K562 (cell line): ENCODE measurements around the gene PDZRN3. TPM values are rescaled to one million over a fixed set of nuclear protein-coding genes. Genes with fewer than 3 reads are reported as not detected.
"Not testable (repeated sequence)": the region's sequence is repeated elsewhere in the genome, so short reads cannot be mapped to it uniquely, and the experiment has no call there.

ENCODE experiments used
- ATAC-seq: fragments of 200-7000 bp; cut with Tn5 transposase; 3 replicates; pipeline ENCODE4 v1.9.1; 2020; ENCODE audit warnings: moderate library complexity
- BruUV-seq: library from RNA; stranded (reverse); fragments of 400-500 nt; replicated peaks from 2 replicates; lab custom pipeline; 2021; lab: Mats Ljungman, UMichigan
- CTCF ChIA-PET: fragments of 300-600 bp; formaldehyde crosslinking; extraction: SDS; loops from one replicate; lab custom pipeline; 2021; ENCODE audit warnings: low intra/inter-chr PET ratio; lab: Yijun Ruan, JAX
- POLR2A ChIA-PET: fragments of 300-600, 350-650 bp; sonication (Branson Sonifier 250); formaldehyde crosslinking; extraction: SDS; loops from one replicate; lab custom pipeline; 2021; ENCODE audit warnings: antibody characterized with exemption, inconsistent platforms; lab: Yijun Ruan, JAX
- DNase-seq, 4 experiments: peaks; one replicate each; pipeline versions ENCODE4 v3.0.0 to v3.0.0-alpha.2; 2011 to 2018; ENCODE audit warnings: low spot score in 3 of 4, mixed read lengths in 3 of 4; ENCODE audit errors: extremely low read depth in 1 of 4
- FAIRE-seq: peaks from 2 replicates; lab custom pipeline; 2011; peaks lifted over from hg19 to GRCh38; lab: Jason Lieb, UNC
- H2AFZ ChIP-seq: 2 replicates; pipeline ENCODE4 v1.6.0; 2011; ENCODE audit warnings: low read depth, low read length, control low read depth, inconsistent platforms
- H3K27ac ChIP-seq: fragments of 200-600 bp; 3 replicates; pipeline ENCODE4 v1.8.0; 2011; ENCODE audit warnings: low read depth, mild to moderate bottlenecking, control low read depth, inconsistent platforms, low read length, moderate library complexity, mixed read lengths; ENCODE audit errors: extremely low read depth
- H3K27me3 ChIP-seq, 2 experiments: fragments of 300-600 bp in 1 of 2; 2 replicates in 1 of 2; 3 replicates in 1 of 2; pipeline versions ENCODE4 v1.6.0 to v1.8.0; 2011; ENCODE audit warnings: inconsistent platforms in 2 of 2, low read length in 2 of 2, mild to moderate bottlenecking in 1 of 2, mixed read lengths in 1 of 2, moderate library complexity in 1 of 2; ENCODE audit not compliant: control insufficient read depth in 2 of 2, insufficient read depth in 2 of 2
- H3K36me3 ChIP-seq: fragments of 300-600 bp; 3 replicates; pipeline ENCODE4 v1.8.0; 2011; ENCODE audit warnings: mild to moderate bottlenecking, low read length, inconsistent platforms; ENCODE audit not compliant: control insufficient read depth, insufficient read depth
- H3K4me1 ChIP-seq, 2 experiments: fragments of 200-600 bp in 1 of 2; replicated peaks in 1 of 2; 2 replicates in 1 of 2; 3 replicates in 1 of 2; pipeline versions ENCODE4 v1.5.1 to v1.8.0; 2011; ENCODE audit warnings: inconsistent platforms in 2 of 2, low read length in 2 of 2, mild to moderate bottlenecking in 1 of 2, mixed read lengths in 1 of 2, moderate library complexity in 1 of 2; ENCODE audit not compliant: control insufficient read depth in 2 of 2, insufficient read depth in 2 of 2
- H3K4me2 ChIP-seq: 2 replicates; pipeline ENCODE4 v1.6.1; 2011; ENCODE audit warnings: low read length, control low read depth, inconsistent platforms, mixed read lengths; ENCODE audit not compliant: insufficient read depth
- H3K4me3 ChIP-seq: fragments of 200-600 bp; sonication (generic), shearing (Covaris generic); 2 replicates; pipeline ENCODE4 v1.5.1; 2016; ENCODE audit warnings: control low read depth, inconsistent platforms
- H3K79me2 ChIP-seq: fragments of 200-600 bp; 3 replicates; pipeline ENCODE4 v1.8.0; 2011; ENCODE audit warnings: low read length, inconsistent platforms; ENCODE audit not compliant: control insufficient read depth, insufficient read depth
- H3K9ac ChIP-seq, 2 experiments: 2 replicates each; pipeline versions ENCODE4 v1.6.0 to v1.6.1; 2011; ENCODE audit warnings: low read depth in 2 of 2, low read length in 2 of 2, control low read depth in 1 of 2, inconsistent platforms in 1 of 2, mild to moderate bottlenecking in 1 of 2, mixed read lengths in 1 of 2; ENCODE audit not compliant: insufficient read depth in 1 of 2
- H3K9me1 ChIP-seq: one replicate; pipeline ENCODE4 v1.6.0; 2011; ENCODE audit warnings: inconsistent platforms, mild to moderate bottlenecking, low read length, moderate library complexity; ENCODE audit not compliant: control insufficient read depth, insufficient read depth
- H3K9me3 ChIP-seq: replicated peaks from 2 replicates; pipeline ENCODE4 v1.5.1; 2011; ENCODE audit warnings: low read depth, low read length, inconsistent platforms; ENCODE audit not compliant: control insufficient read depth, insufficient read depth
- H4K20me1 ChIP-seq: replicated peaks from 2 replicates; pipeline ENCODE4 v1.6.1; 2011; ENCODE audit warnings: low read length, inconsistent platforms, mixed read lengths; ENCODE audit not compliant: control insufficient read depth, insufficient read depth
- MAZ ChIP-seq, 2 experiments: fragments of 450-650 bp in 1 of 2; sonication (generic) in 1 of 2; formaldehyde crosslinking; IDR thresholded peaks in 1 of 2; conservative IDR thresholded peaks in 1 of 2; 2 replicates each; pipeline versions ENCODE4 v1.4.0 to v1.5.0; 2020; ENCODE audit warnings: mild to moderate bottlenecking in 1 of 2, missing genetic modification reagents in 1 of 2
- ZNF436 ChIP-seq: fragments of 250-450, 450-650 bp; sonication (Bioruptor Pico); formaldehyde crosslinking; IDR thresholded peaks from 2 replicates; pipeline ENCODE4 v1.7.0; 2020; ENCODE audit warnings: mild to moderate bottlenecking
- WGBS: fragments of 100-300 bp; shearing (Covaris generic); methylation state at CpG from one replicate; pipeline ENCODE4 v1.1.6; 2016; ENCODE audit warnings: low coverage, mixed read lengths; ENCODE audit not compliant: insufficient coverage; ENCODE audit errors: missing lambda C conversion rate; 5-methylcytosine and 5-hydroxymethylcytosine counted together
- in situ Hi-C: fragments of 300-500 bp; cut with MboI; formaldehyde crosslinking; loops from 4 replicates; pipeline ENCODE4 v1.15.0; 2018; ENCODE audit warnings: inconsistent platforms, mixed read lengths
- intact Hi-C: fragments of 100-400 bp; cut with micrococcal nuclease; formaldehyde crosslinking; loops from 2 replicates; pipeline ENCODE4 v1.14.2; 2022
- polyA plus RNA-seq, 8 experiments: library from polyadenylated mRNA; depleted of rRNA in 4 of 8; stranded (reverse) in 5 of 8; unstranded in 3 of 8; fragments of >200 nt; fragmentation: Nextera tagmentation in 2 of 8; fragmentation: Illumina TruSeq in 1 of 8; extraction: Ambion mirVana in 2 of 8; extraction: Trizol in 1 of 8; gene quantifications; 2 replicates each; pipeline versions ENCODE4 v1.2.1 to v1.2.3, GENCODE V29; 2011 to 2014; ENCODE audit warnings: inconsistent platforms in 1 of 8, missing spikeins in 1 of 8
- total RNA-seq, 7 experiments: library from RNA; depleted of rRNA in 6 of 7; stranded (reverse); fragments of >200 nt in 6 of 7; fragmentation: Illumina TruSeq in 2 of 7; extraction: Trizol in 2 of 7; gene quantifications; 2 replicates each; pipeline versions ENCODE4 v1.2.1 to v1.2.3, GENCODE V29; 2011 to 2021; ENCODE audit warnings: low replicate concordance in 1 of 7

The PDZRN3 gene
- total and polyA plus RNA-seq, 9 of the 15 experiments (the other 6 are each of a cell fraction or from before 2014, with no cell fraction given), result 0.16 TPM; not detected in 8

DNA sequence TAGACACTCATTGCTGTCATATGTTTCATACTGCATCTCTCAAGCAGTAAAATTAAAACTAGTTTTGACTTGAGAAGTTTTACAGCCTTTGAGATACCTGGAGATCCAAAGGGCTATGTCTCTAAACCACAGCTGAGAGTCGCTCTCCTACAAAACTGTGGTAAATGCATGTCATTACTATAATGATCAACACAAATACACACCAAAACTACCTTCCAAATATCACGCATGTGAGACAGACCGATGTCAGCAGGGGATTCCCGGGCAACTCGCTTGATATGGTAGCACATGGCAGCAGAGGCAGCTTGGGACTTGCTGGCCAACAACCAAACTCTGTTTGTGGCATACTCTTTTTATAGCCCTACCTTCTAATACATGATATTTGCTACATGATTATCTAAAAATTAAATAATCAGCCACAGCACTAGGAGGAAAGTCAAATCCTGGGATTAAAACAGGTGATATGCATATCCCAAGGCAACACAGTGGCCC is 56.3 kb downstream of the PDZRN3 start:
- CTCF ChIA-PET, result no interaction called here
- intact Hi-C loops (no loop called here), in situ Hi-C loops (no loop called here)
- Histone ChIP-seq H4K20me1 (no peaks in the 10 kb centered on the region), H3K36me3 (no peaks in the 10 kb centered on the region), H3K9me3 (no peaks in the 10 kb centered on the region), H3K27me3 (no peaks in the 10 kb centered on the region), H3K4me3 (no peak overlapping the region), H3K4me2 (no peak overlapping the region), H3K9me1 (no peaks in the 10 kb centered on the region), H3K27ac (no peak overlapping the region), H3K79me2 (no peaks in the 10 kb centered on the region), H3K4me1 (no peaks in the 10 kb centered on the region), H3K9ac (no peak overlapping the region), H2AFZ (no peak overlapping the region)
- TF ChIP-seq MAZ (CRISPR knock-in tag; conservative IDR thresholded peaks at IDR 0.05 in 1 of 2, IDR thresholded peaks at IDR 0.05 in 1 of 2) (no peak), ZNF436 (CRISPR knock-in tag) (no peak)
- DNase-seq (no peak), ATAC-seq (no peak), FAIRE-seq (no peak)
- no TSS peak for BruUV-seq
- 0% methylated on average over 3 of the region's 5 CpGs for WGBS
- POLR2A ChIA-PET, result no interaction called here

DNA sequence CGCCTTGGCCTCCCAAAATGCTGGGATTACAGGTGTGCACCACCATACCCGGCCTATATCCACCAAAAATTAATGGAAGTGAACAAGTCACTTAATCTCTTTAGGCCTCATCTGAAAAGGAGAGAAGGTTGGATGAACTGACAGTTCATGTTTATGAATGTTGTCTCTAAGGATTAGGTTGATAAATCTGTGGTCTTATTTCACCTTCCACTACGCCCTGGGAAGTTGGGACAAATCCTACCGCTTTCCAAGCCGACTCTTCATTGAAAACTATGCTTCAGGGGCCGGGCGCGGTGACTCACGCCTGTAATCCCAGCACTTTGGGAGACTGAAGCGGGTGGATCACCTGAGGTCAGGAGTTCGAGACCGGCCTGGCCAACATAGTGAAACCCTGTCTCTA is 59.4 kb downstream of the PDZRN3 start:
- FAIRE-seq, BruUV-seq, H3K27ac ChIP-seq, H3K79me2 ChIP-seq, H3K9me3 ChIP-seq, H3K27me3 ChIP-seq, POLR2A ChIA-PET, H2AFZ ChIP-seq, ATAC-seq, H3K9ac ChIP-seq, H3K4me2 ChIP-seq, DNase-seq, CTCF ChIA-PET, H3K9me1 ChIP-seq, intact Hi-C loops, H3K4me1 ChIP-seq, in situ Hi-C loops, H3K4me3 ChIP-seq, H4K20me1 ChIP-seq, H3K36me3 ChIP-seq: not testable (repeated sequence)
- WGBS, result 0% methylated on average over 8 of the region's 12 CpGs
